NCI-H2107 treated with DMSO at 0.1 percent for 48 hours (cell line): ENCODE data around the gene CENPF.
"Not testable (repeated sequence)": the region's sequence is repeated elsewhere in the genome, so short reads cannot be mapped to it uniquely, and the experiment has no call there.

Experiments
- DNase-seq: peaks from one replicate; lab custom pipeline; 2025; ENCODE audit not compliant: unreplicated experiment; lab: John Stamatoyannopoulos, UW

The CENPF gene

GRCh38 chr1:214583824-214584554 is 19.0 kb upstream of the CENPF start:
- DNase-seq: no peak

GRCh38 chr1:214584805-214585766 is 17.9 kb upstream of the CENPF start:
- DNase-seq: peak; percentile 89

GRCh38 chr1:214586621-214587020 is 16.4 kb upstream of the CENPF start:
- no peak for DNase-seq

GRCh38 chr1:214587165-214587564 is 15.8 kb upstream of the CENPF start:
- DNase-seq: no peak

GRCh38 chr1:214588963-214589597 is 13.9 kb upstream of the CENPF start:
- no peak for DNase-seq

- DNase-seq: no peak
These were observed 12.3 kb upstream of the CENPF start for GRCh38 chr1:214590696-214591095.

- DNase-seq: not testable (repeated sequence)
These were observed 11.1 kb upstream of the CENPF start for GRCh38 chr1:214591918-214592317.

GRCh38 chr1:214593158-214593557 is 9.8 kb upstream of the CENPF start:
- DNase-seq: no peak

- DNase-seq: no peak
These were observed 841 bp downstream of the CENPF start for GRCh38 chr1:214603819-214604252.

GRCh38 chr1:214604523-214604922 is 1.5 kb downstream of the CENPF start:
- no peak for DNase-seq

GRCh38 chr1:214605484-214605883 is 2.5 kb downstream of the CENPF start:
- not testable (repeated sequence) for DNase-seq

- DNase-seq: not testable (repeated sequence)
These were observed 3.2 kb downstream of the CENPF start for GRCh38 chr1:214605933-214606925.

GRCh38 chr1:214607492-214608215 is 4.7 kb downstream of the CENPF start:
- DNase-seq: not testable (repeated sequence)

GRCh38 chr1:214608216-214608783 is 5.3 kb downstream of the CENPF start:
- not testable (repeated sequence) for DNase-seq

- not testable (repeated sequence) for DNase-seq
These were observed 5.8 kb downstream of the CENPF start for GRCh38 chr1:214608817-214609216.

- no peak for DNase-seq
These were observed 6.7 kb downstream of the CENPF start for GRCh38 chr1:214609692-214610091.

GRCh38 chr1:214610136-214610535 is 7.1 kb downstream of the CENPF start:
- not testable (repeated sequence) for DNase-seq

GRCh38 chr1:214615109-214615508 is 12.1 kb downstream of the CENPF start:
- no peak for DNase-seq

- DNase-seq: no peak
These were observed 12.9 kb downstream of the CENPF start for GRCh38 chr1:214615871-214616270.
